Glutamatergic neuron (in vitro differentiated cells): ENCODE results near the gene FUT2. TPM values are rescaled to one million over a fixed set of nuclear protein-coding genes. Genes with fewer than 3 reads are reported as not detected.
A peak's percentile ranks its signal among the peaks of the same experiment; 100 is the strongest.

Experiments
- DNase-seq: peaks from one replicate; pipeline ENCODE4 v3.0.0; 2022
- H3K27ac Mint-ChIP-seq: one replicate; pipeline ENCODE4 v1.8.0; 2020; ENCODE audit warnings: mild to moderate bottlenecking, mixed read lengths, inconsistent platforms; ENCODE audit not compliant: unreplicated experiment
- H3K27me3 Mint-ChIP-seq: one replicate; pipeline ENCODE4 v1.8.0; 2020; ENCODE audit warnings: mild to moderate bottlenecking, moderate library complexity, mixed read lengths, inconsistent platforms; ENCODE audit not compliant: unreplicated experiment
- H3K36me3 Mint-ChIP-seq: one replicate; pipeline ENCODE4 v1.8.0; 2020; ENCODE audit warnings: mild to moderate bottlenecking, mixed read lengths, inconsistent platforms; ENCODE audit not compliant: unreplicated experiment
- H3K4me1 Mint-ChIP-seq: one replicate; pipeline ENCODE4 v1.8.0; 2020; ENCODE audit warnings: mild to moderate bottlenecking, low read depth, mixed read lengths, inconsistent platforms; ENCODE audit not compliant: unreplicated experiment
- H3K4me3 Mint-ChIP-seq: one replicate; pipeline ENCODE4 v1.8.0; 2020; ENCODE audit warnings: mild to moderate bottlenecking, mixed read lengths, inconsistent platforms; ENCODE audit not compliant: unreplicated experiment
- H3K9me3 Mint-ChIP-seq: one replicate; pipeline ENCODE4 v1.8.0; 2020; ENCODE audit warnings: mild to moderate bottlenecking, moderate library complexity, mixed read lengths, inconsistent platforms; ENCODE audit not compliant: unreplicated experiment
- CTCF ChIP-seq: fragments of 200-600 bp; sonication (generic); IDR thresholded peaks from one replicate; pipeline ENCODE4 v1.5.0; 2021; ENCODE audit not compliant: partially characterized antibody, unreplicated experiment
- total RNA-seq: library from RNA; stranded (reverse); fragmentation: NEBNext Ultra II Directional; extraction: Animal tissue kit (Norgen Biotek cat#: 25700); gene quantifications from one replicate; pipeline ENCODE4 v1.2.1, GENCODE V29; 2021; ENCODE audit not compliant: unreplicated experiment

The FUT2 gene
- total RNA-seq, 1 donor from 2014 or later = 0.22 TPM

GRCh38 chr19:48658483-48658882 lies 37.3 kb upstream of the FUT2 start:
- Mint-ChIP-seq H3K36me3 (no peaks in the 10 kb centered on the region), H3K4me1 (peaks cover 3% of the 10 kb centered on the region), H3K27me3 (peaks cover 4% of the 10 kb centered on the region), H3K4me3 (peak overlapping the region; percentile 14), H3K9me3 (peaks cover 1% of the 10 kb centered on the region), H3K27ac (no peak overlapping the region)
- DNase-seq = no peak
- TF ChIP-seq CTCF = no peak

- Mint-ChIP-seq H3K27ac (no peak overlapping the region), H3K4me1 (peaks cover 3% of the 10 kb centered on the region), H3K9me3 (peaks cover 1% of the 10 kb centered on the region), H3K36me3 (no peaks in the 10 kb centered on the region), H3K4me3 (no peak overlapping the region), H3K27me3 (peaks cover 2% of the 10 kb centered on the region)
- DNase-seq = no peak
- TF ChIP-seq CTCF = no peak
Observed at GRCh38 chr19:48659768-48660167, 36.0 kb upstream of the FUT2 start.

GRCh38 chr19:48660852-48661710 lies 34.7 kb upstream of the FUT2 start:
- Mint-ChIP-seq H3K4me1 (peaks cover 1% of the 10 kb centered on the region), H3K4me3 (no peak overlapping the region), H3K36me3 (no peaks in the 10 kb centered on the region), H3K27ac (no peak overlapping the region), H3K9me3 (no peaks in the 10 kb centered on the region), H3K27me3 (peaks cover 2% of the 10 kb centered on the region)
- no peak for TF ChIP-seq CTCF
- peak; percentile 58 for DNase-seq

DNA sequence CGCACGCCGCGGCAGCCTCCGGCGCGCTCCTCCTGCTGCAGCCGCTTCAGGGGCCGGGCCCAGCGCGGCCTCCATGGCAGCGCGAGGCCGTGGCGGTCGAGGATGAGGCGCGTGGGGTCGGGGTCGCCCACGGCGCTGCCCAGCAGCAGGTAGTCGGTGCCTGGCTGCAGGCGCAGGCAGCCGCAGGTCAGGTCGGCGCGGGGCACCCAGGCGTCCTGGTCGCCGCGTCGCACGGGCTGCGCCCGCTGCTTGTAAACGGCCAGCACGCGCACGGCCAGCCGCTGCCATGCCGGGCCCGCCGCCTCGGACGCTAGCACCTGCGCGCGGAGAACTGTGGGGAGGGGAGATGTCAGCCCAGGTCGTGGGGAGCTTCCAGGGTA lies 34.1 kb upstream of the FUT2 start:
- H3K9me3 Mint-ChIP-seq = no peaks in the 10 kb centered on the region
- H3K27me3 Mint-ChIP-seq = peaks cover 2% of the 10 kb centered on the region
- H3K4me1 Mint-ChIP-seq = peaks cover 1% of the 10 kb centered on the region

More for the DNA sequence above, 34.1 kb upstream of the FUT2 start:
- no peak for DNase-seq
- H3K36me3 Mint-ChIP-seq = no peaks in the 10 kb centered on the region
- no peak overlapping the region for H3K27ac Mint-ChIP-seq
- no peak for TF ChIP-seq CTCF
- H3K4me3 Mint-ChIP-seq = no peak overlapping the region
